Fibroblast of lung (primary cell): ENCODE data around the gene ITPK1. TPM values are rescaled to one million over a fixed set of nuclear protein-coding genes. Genes with fewer than 3 reads are reported as not detected.

Source experiments
- DNase-seq, 2 donors: peaks; one replicate each; pipeline versions ENCODE4 v3.0.0 to v3.0.0-alpha.2; 2010; ENCODE audit warnings: low read depth in 2 of 2
- H2AFZ ChIP-seq: 2 replicates; pipeline ENCODE4 v1.5.1; 2012; ENCODE audit warnings: low read length, control low read depth, inconsistent platforms
- H3K27ac ChIP-seq: 2 replicates; pipeline ENCODE4 v1.5.1; 2011; ENCODE audit warnings: low read length, control low read depth; ENCODE audit not compliant: insufficient read depth
- H3K27me3 ChIP-seq: 2 replicates; pipeline ENCODE4 v1.5.1; 2011; ENCODE audit warnings: mild to moderate bottlenecking, low read length; ENCODE audit not compliant: control insufficient read depth, insufficient read depth
- H3K36me3 ChIP-seq: 2 replicates; pipeline ENCODE4 v1.5.1; 2011; ENCODE audit warnings: low read length; ENCODE audit not compliant: control insufficient read depth, insufficient read depth
- H3K4me1 ChIP-seq: 2 replicates; pipeline ENCODE4 v1.5.1; 2011; ENCODE audit warnings: low read length; ENCODE audit not compliant: control insufficient read depth, insufficient read depth; ENCODE audit errors: extremely low read depth
- H3K4me2 ChIP-seq: 2 replicates; pipeline ENCODE4 v1.5.1; 2011; ENCODE audit warnings: low read length, control low read depth; ENCODE audit not compliant: insufficient read depth; ENCODE audit errors: extremely low read depth
- H3K4me3 ChIP-seq, 4 experiments: fragments of 200-600 bp in 1 of 4; sonication (generic) in 1 of 4; replicated peaks in 1 of 4; 2 replicates each; pipeline ENCODE4 v1.5.1; 2011 to 2016; ENCODE audit warnings: low read length in 4 of 4, low read depth in 3 of 4, mild to moderate bottlenecking in 3 of 4, control low read depth in 2 of 4, inconsistent platforms in 1 of 4, mixed read lengths in 1 of 4; ENCODE audit not compliant: insufficient read depth in 1 of 4; ENCODE audit errors: control extremely low read depth in 1 of 4
- H3K79me2 ChIP-seq: 2 replicates; pipeline ENCODE4 v1.5.1; 2012; ENCODE audit warnings: mild to moderate bottlenecking, low read length, inconsistent platforms; ENCODE audit not compliant: control insufficient read depth, insufficient read depth
- H3K9ac ChIP-seq: 2 replicates; pipeline ENCODE4 v1.5.1; 2011; ENCODE audit warnings: mild to moderate bottlenecking, low read length, control low read depth; ENCODE audit not compliant: insufficient read depth
- H3K9me3 ChIP-seq: 2 replicates; pipeline ENCODE4 v1.5.1; 2012; ENCODE audit warnings: low read depth, low read length; ENCODE audit not compliant: control insufficient read depth, insufficient read depth
- H4K20me1 ChIP-seq: 2 replicates; pipeline ENCODE4 v1.5.1; 2011; ENCODE audit warnings: low read length; ENCODE audit not compliant: control insufficient read depth, insufficient read depth; ENCODE audit errors: extremely low read depth
- CTCF ChIP-seq, 2 donors: IDR thresholded peaks in 1 of 2; conservative IDR thresholded peaks in 1 of 2; 1 replicate in 1 of 2; 2 replicates in 1 of 2; pipeline ENCODE4 v1.5.1; 2011 to 2012; ENCODE audit warnings: low read length in 2 of 2, control low read depth in 1 of 2, inconsistent platforms in 1 of 2, low read depth in 1 of 2, mild to moderate bottlenecking in 1 of 2
- EZH2 ChIP-seq: IDR thresholded peaks from 2 replicates; pipeline ENCODE4 v1.5.1; 2012; ENCODE audit warnings: low read length, control low read depth, mild to moderate bottlenecking; ENCODE audit errors: missing control alignments
- polyA plus RNA-seq, 2 donors: library from polyadenylated mRNA; depleted of rRNA in 1 of 2; stranded (reverse) in 1 of 2; unstranded in 1 of 2; fragments of >200 nt; gene quantifications; 2 replicates each; pipeline ENCODE4 v1.2.1, GENCODE V29; 2011 to 2012; ENCODE audit warnings: missing spikeins in 1 of 2
- total RNA-seq: library from RNA; depleted of rRNA; stranded (reverse); fragments of >200 nt; gene quantifications from 2 replicates; pipeline ENCODE4 v1.2.1, GENCODE V29; 2014

Gene ITPK1
- total and polyA plus RNA-seq, 2 donors (not counting 1 experiment from before 2014, with no cell fraction given) = 9.2 to 23.1 TPM

- Histone ChIP-seq H3K27me3 (no peaks in the 10 kb centered on the region), H3K27ac (no peak overlapping the region), H3K9ac (no peak overlapping the region), H3K9me3 (no peaks in the 10 kb centered on the region), H3K36me3 (no peaks in the 10 kb centered on the region), H4K20me1 (no peaks in the 10 kb centered on the region), H3K79me2 (no peaks in the 10 kb centered on the region), H2AFZ (no peak overlapping the region), H3K4me1 (peaks cover 5% of the 10 kb centered on the region), H3K4me3 (no peak overlapping the region), H3K4me2 (no peak overlapping the region)
- no peak for DNase-seq
- no peak for TF ChIP-seq CTCF (conservative IDR thresholded peaks at IDR 0.05 in 1 of 2, IDR thresholded peaks at IDR 0.05 in 1 of 2; ENCODE audit: low read depth in 1 of 2, low read length in 2 of 2)
- TF ChIP-seq EZH2 = no peak
Observed at GRCh38 chr14:92981726-92982125, 134.0 kb downstream of the ITPK1 start.

GRCh38 chr14:92980866-92981265 lies 134.9 kb downstream of the ITPK1 start:
- Histone ChIP-seq H3K9ac (no peak overlapping the region), H2AFZ (no peak overlapping the region), H3K79me2 (no peaks in the 10 kb centered on the region), H3K9me3 (no peaks in the 10 kb centered on the region), H3K4me3 (no peak overlapping the region), H3K4me1 (peaks cover under 1% of the 10 kb centered on the region), H3K27me3 (no peaks in the 10 kb centered on the region), H3K36me3 (no peaks in the 10 kb centered on the region), H3K4me2 (no peak overlapping the region), H3K27ac (no peak overlapping the region), H4K20me1 (no peaks in the 10 kb centered on the region)
- no peak for DNase-seq
- TF ChIP-seq CTCF (conservative IDR thresholded peaks at IDR 0.05 in 1 of 2, IDR thresholded peaks at IDR 0.05 in 1 of 2; ENCODE audit: low read depth in 1 of 2, low read length in 2 of 2) (no peak), EZH2 (no peak)

- no peak overlapping the region for H3K27ac ChIP-seq
- H4K20me1 ChIP-seq = no peaks in the 10 kb centered on the region
- no peaks in the 10 kb centered on the region for H3K9me3 ChIP-seq
- TF ChIP-seq CTCF (conservative IDR thresholded peaks at IDR 0.05 in 1 of 2, IDR thresholded peaks at IDR 0.05 in 1 of 2; ENCODE audit: low read depth in 1 of 2, low read length in 2 of 2) (no peak), EZH2 (no peak)
- no peak overlapping the region for H3K9ac ChIP-seq
- H2AFZ ChIP-seq = no peak overlapping the region
- no peaks in the 10 kb centered on the region for H3K36me3 ChIP-seq
- peaks cover 5% of the 10 kb centered on the region for H3K4me1 ChIP-seq
- no peaks in the 10 kb centered on the region for H3K27me3 ChIP-seq
- no peak for DNase-seq
- no peak overlapping the region for H3K4me3 ChIP-seq
- no peak overlapping the region for H3K4me2 ChIP-seq
- no peaks in the 10 kb centered on the region for H3K79me2 ChIP-seq
Observed at GRCh38 chr14:92978229-92979021, 137.3 kb downstream of the ITPK1 start.
